Measurements from ENCODE around the gene SLIT1. TPM values are rescaled to one million over a fixed set of nuclear protein-coding genes. Genes with fewer than 3 reads are reported as not detected.

The SLIT1 gene
- total RNA-seq, 4 donors from 2014 or later = 0.04 to 0.13 TPM; not detected in 2

- no peak for ATAC-seq
- 70 to 76% methylated on average over 2 of the region's 3 CpGs for WGBS, 2 donors (ENCODE audit: low coverage in 1 of 2)
- peaks cover 37% of the 10 kb centered on the region for H3K27me3 ChIP-seq
- H3K4me1 ChIP-seq = no peaks in the 10 kb centered on the region
- H3K9me3 ChIP-seq = no peaks in the 10 kb centered on the region
- H3K36me3 ChIP-seq = no peaks in the 10 kb centered on the region
- no peak overlapping the region for H3K27ac ChIP-seq
- no peak for TF ChIP-seq POLR2A (IDR thresholded peaks at IDR 0.05)
- TF ChIP-seq, protein P1, sequence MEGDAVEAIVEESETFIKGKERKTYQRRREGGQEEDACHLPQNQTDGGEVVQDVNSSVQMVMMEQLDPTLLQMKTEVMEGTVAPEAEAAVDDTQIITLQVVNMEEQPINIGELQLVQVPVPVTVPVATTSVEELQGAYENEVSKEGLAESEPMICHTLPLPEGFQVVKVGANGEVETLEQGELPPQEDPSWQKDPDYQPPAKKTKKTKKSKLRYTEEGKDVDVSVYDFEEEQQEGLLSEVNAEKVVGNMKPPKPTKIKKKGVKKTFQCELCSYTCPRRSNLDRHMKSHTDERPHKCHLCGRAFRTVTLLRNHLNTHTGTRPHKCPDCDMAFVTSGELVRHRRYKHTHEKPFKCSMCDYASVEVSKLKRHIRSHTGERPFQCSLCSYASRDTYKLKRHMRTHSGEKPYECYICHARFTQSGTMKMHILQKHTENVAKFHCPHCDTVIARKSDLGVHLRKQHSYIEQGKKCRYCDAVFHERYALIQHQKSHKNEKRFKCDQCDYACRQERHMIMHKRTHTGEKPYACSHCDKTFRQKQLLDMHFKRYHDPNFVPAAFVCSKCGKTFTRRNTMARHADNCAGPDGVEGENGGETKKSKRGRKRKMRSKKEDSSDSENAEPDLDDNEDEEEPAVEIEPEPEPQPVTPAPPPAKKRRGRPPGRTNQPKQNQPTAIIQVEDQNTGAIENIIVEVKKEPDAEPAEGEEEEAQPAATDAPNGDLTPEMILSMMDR (IDR thresholded peaks at IDR 0.05) = peak in 2 of 4 experiments; percentile 26 to 30
- no peak for TF ChIP-seq EP300 (IDR thresholded peaks at IDR 0.05)
- no peak for TF ChIP-seq POLR2AphosphoS5 (IDR thresholded peaks at IDR 0.05)
- H3K4me3 ChIP-seq = no peak overlapping the region
These were observed 68.4 kb downstream of the SLIT1 start for GRCh38 chr10:97117372-97117771.

GRCh38 chr10:97116462-97117162 is 69.1 kb downstream of the SLIT1 start:
- Histone ChIP-seq H3K36me3 (no peaks in the 10 kb centered on the region), H3K4me1 (no peaks in the 10 kb centered on the region), H3K27ac (no peak overlapping the region), H3K9me3 (no peaks in the 10 kb centered on the region), H3K4me3 (no peak overlapping the region), H3K27me3 (peaks cover 39% of the 10 kb centered on the region)
- no peak for ATAC-seq
- WGBS, 2 donors (ENCODE audit: low coverage in 1 of 2) = 74% methylated on average over 3 of the region's 7 CpGs; no CpG with 5 or more reads in 1 of the 2 donors
- TF ChIP-seq POLR2AphosphoS5 (IDR thresholded peaks at IDR 0.05) (no peak), EP300 (IDR thresholded peaks at IDR 0.05) (no peak)
- TF ChIP-seq, protein P1 (IDR thresholded peaks at IDR 0.05) = no peak

DNA sequence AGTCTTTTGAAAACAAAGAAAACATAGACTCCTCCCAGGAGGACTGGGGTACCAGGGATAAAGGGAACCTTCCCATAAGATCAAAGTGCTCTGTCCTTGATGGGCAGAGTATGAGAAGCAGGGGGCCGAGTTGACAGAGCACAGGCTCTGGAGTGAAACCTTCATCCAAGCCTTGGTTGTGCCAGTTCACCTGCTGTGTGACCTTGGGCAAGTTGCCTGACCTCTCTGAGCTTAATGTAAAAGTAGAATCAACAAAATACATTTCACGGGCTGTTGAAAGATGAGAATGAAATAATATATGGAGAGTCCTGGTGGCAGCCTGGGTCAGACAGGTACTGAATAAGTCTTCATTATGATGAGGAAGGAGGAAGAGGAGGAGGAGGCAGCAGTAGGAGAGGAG is 69.9 kb downstream of the SLIT1 start:
- Histone ChIP-seq H3K4me1 (no peaks in the 10 kb centered on the region), H3K9me3 (no peaks in the 10 kb centered on the region), H3K27ac (no peak overlapping the region), H3K4me3 (no peak overlapping the region), H3K36me3 (no peaks in the 10 kb centered on the region), H3K27me3 (peaks cover 33% of the 10 kb centered on the region)
- 75 to 100% methylated on average over 2 of the region's 2 CpGs for WGBS, 2 donors (ENCODE audit: low coverage in 1 of 2)
- TF ChIP-seq EP300 (IDR thresholded peaks at IDR 0.05) (no peak), POLR2AphosphoS5 (IDR thresholded peaks at IDR 0.05) (no peak), POLR2A (IDR thresholded peaks at IDR 0.05) (no peak)
- TF ChIP-seq, protein P1 (IDR thresholded peaks at IDR 0.05) = no peak
- ATAC-seq = no peak

GRCh38 chr10:97111615-97112014 is 74.1 kb downstream of the SLIT1 start:
- TF ChIP-seq POLR2A (IDR thresholded peaks at IDR 0.05) (no peak), POLR2AphosphoS5 (IDR thresholded peaks at IDR 0.05) (no peak), EP300 (IDR thresholded peaks at IDR 0.05) (no peak)
- TF ChIP-seq, protein P1 (IDR thresholded peaks at IDR 0.05) = no peak
- Histone ChIP-seq H3K36me3 (no peaks in the 10 kb centered on the region), H3K4me1 (peaks cover 0 to 6% (median 0%) of the 10 kb centered on the region in 3 donors), H3K27ac (no peak overlapping the region), H3K4me3 (no peak overlapping the region), H3K27me3 (peaks cover 39% of the 10 kb centered on the region), H3K9me3 (no peaks in the 10 kb centered on the region)
- no peak for ATAC-seq
- 57 to 75% methylated on average over 9 to 11 of the region's 11 CpGs for WGBS, 2 donors (ENCODE audit: low coverage in 1 of 2)

DNA sequence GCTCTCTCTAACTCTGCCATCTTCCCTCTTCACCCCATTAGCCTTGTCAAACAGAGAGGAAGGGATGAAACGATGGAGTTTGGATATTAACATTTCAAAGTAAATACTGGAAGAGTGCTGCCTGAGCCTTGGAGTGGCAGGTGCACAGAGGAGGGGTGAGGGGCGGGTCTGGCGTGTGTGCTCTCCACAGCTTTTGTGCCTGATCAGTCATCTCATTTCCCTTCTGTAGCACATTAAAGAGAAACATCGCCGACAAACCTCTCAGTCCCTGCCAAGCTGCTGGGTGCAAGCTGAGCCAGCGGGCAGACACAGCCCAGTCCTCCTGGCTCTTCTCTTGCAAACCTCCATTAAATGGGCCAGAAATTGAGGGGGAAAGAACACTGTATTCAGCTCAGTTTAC is 76.2 kb downstream of the SLIT1 start:
- Histone ChIP-seq H3K36me3 (no peaks in the 10 kb centered on the region), H3K9me3 (no peaks in the 10 kb centered on the region), H3K4me3 (no peak overlapping the region), H3K27me3 (peaks cover 39% of the 10 kb centered on the region), H3K27ac (peak overlapping the region in 1 of 4 donors; percentile 31), H3K4me1 (peaks cover 0 to 6% (median 0%) of the 10 kb centered on the region in 3 donors)
- TF ChIP-seq EP300 (IDR thresholded peaks at IDR 0.05) = no peak
- peak; percentile 43 for ATAC-seq
- WGBS, 2 donors (ENCODE audit: low coverage in 1 of 2) = 0 to 17% methylated on average over 1 to 2 of the region's 6 CpGs
